ENCODE measurements around the gene TMPRSS11A. TPM values are rescaled to one million over a fixed set of nuclear protein-coding genes. Genes with fewer than 3 reads are reported as not detected.

TMPRSS11A gene
- total and polyA plus RNA-seq, 8 donors, result not detected

DNA sequence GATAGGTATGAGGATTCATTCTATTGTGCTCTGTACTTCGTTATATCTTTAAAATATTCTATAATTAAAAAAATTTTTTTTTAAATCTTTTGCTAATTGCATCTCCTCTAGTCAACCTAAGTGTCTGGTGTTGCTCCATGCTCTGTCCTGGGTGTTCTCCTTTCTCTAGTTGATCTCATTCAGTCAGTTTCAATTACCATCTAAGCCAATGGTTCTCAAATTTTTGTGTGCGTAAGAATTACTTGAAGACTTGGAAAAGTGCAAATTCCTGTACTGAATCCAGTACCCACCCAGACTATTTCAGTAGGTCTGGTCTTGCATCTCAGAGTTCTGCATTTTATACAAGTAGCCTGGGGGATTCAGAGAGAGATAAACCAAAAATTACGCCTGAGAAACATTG, 86.2 kb downstream of the TMPRSS11A start:
- 73 to 83% methylated on average over 3 of the region's 3 CpGs for WGBS, 2 donors
- H3K4me1 ChIP-seq, result no peaks in the 10 kb centered on the region
- H3K36me3 ChIP-seq, result no peaks in the 10 kb centered on the region
- DNase-seq (no peak), FAIRE-seq (no peak), ATAC-seq (no peak)
- H3K9me3 ChIP-seq, result no peaks in the 10 kb centered on the region
- H3K27me3 ChIP-seq, result no peaks in the 10 kb centered on the region
- intact Hi-C loops (cut with DNase I), result loop anchor here in 1 of 3 donors (10.0 kb wide), 1 partner anchor 298 kb away; no protein-coding TSS in a partner anchor
- H3K4me3 ChIP-seq, result no peak overlapping the region
- no peak overlapping the region for H3K27ac ChIP-seq
- no peak for TF ChIP-seq CTCF (IDR thresholded peaks at IDR 0.05)

DNA sequence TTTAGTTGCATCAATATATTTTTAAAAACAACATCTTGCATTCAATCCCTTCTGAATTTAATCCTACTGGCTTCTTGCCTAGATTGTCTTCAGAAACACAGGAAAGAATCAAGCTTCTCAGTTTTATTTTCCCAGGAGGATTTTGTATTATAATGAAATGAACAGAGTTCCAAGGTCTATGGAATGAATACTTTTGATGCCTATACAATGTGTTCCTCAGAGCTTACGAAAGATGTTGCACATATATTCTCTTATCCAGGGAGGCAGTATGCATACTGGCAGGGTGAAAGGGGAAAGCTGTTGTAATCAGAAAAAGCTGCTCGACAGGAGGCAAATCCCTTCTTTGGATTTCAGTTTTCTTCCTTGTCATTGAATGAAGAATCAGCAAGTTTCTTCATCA, 88.3 kb downstream of the TMPRSS11A start:
- ATAC-seq (no peak), DNase-seq (no peak), FAIRE-seq (no peak)
- intact Hi-C loops (cut with DNase I), result loop anchor here in 1 of 3 donors (10.0 kb wide), 1 partner anchor 300 kb away; no protein-coding TSS in a partner anchor
- WGBS, 2 donors, result 63 to 64% methylated on average over 2 of the region's 2 CpGs
- H3K4me3 ChIP-seq, result no peak overlapping the region
- no peaks in the 10 kb centered on the region for H3K4me1 ChIP-seq
- no peaks in the 10 kb centered on the region for H3K36me3 ChIP-seq
- H3K27me3 ChIP-seq, result no peaks in the 10 kb centered on the region
- no peaks in the 10 kb centered on the region for H3K9me3 ChIP-seq
- no peak overlapping the region for H3K27ac ChIP-seq
- TF ChIP-seq CTCF (IDR thresholded peaks at IDR 0.05), result no peak

DNA sequence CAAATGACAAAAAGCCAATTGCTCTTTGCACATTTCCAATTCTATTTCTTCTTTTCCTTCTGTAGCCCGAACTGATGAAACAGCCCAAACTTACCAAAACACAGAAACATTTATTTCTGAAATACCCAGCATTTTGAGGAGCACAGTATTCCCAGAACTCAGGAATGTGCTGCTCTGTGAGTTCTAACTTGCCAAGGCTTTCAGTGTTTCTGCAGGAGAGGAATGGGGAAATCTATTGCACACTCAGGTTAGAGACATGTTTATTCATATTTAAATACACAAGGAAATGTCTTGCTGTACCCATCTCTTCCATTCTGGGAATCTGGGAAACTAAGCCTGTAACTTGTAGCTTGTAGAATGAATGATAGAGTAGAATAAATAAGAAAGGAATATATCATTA, 90.2 kb downstream of the TMPRSS11A start:
- 67 to 78% methylated on average over 1 of the region's 1 CpG for WGBS, 2 donors
- no peak for ATAC-seq
- no peak for FAIRE-seq
- no peak overlapping the region for H3K4me3 ChIP-seq
- no peaks in the 10 kb centered on the region for H3K4me1 ChIP-seq
- DNase-seq, result no peak
- intact Hi-C loops (cut with DNase I), result loop anchor here in 1 of 3 donors (10.0 kb wide), 1 partner anchor 302 kb away; no protein-coding TSS in a partner anchor
- H3K9me3 ChIP-seq, result no peaks in the 10 kb centered on the region
- no peak for TF ChIP-seq CTCF (IDR thresholded peaks at IDR 0.05)
- H3K27me3 ChIP-seq, result no peaks in the 10 kb centered on the region
- no peaks in the 10 kb centered on the region for H3K36me3 ChIP-seq
- no peak overlapping the region for H3K27ac ChIP-seq

DNA sequence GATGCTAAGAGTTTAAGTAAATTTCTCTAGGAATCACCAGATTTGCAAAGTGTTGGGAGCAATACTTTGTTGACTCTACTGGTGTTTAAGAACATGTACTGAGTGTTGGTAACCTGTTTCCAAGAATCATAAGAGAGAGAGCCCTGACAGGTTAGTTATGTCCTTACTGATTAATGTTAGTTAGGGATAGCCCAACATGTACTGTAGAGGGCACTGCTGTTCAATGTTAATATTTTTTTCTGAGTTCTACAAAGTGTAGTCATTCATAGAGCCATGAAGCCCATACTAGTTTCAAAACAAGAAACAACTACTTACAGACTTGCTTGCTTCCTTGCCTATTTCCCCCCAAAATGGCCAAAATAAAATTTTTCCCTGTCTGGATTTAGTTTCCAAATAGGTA, 91.4 kb downstream of the TMPRSS11A start:
- no peak for DNase-seq
- ATAC-seq, result peak in 3 of 4 donors; percentile 70 to 80 (median 79)
- intact Hi-C loops (cut with DNase I), result loop anchor here in 1 of 3 donors (10.0 kb wide), 1 partner anchor 303 kb away; no protein-coding TSS in a partner anchor
- H3K27ac ChIP-seq, result no peak overlapping the region
- no peak for FAIRE-seq
- peak in 3 of 4 donors; percentile 13 to 28 (median 23) for TF ChIP-seq CTCF (IDR thresholded peaks at IDR 0.05)
- no peaks in the 10 kb centered on the region for H3K27me3 ChIP-seq
- H3K9me3 ChIP-seq, result no peaks in the 10 kb centered on the region
- H3K4me1 ChIP-seq, result no peaks in the 10 kb centered on the region
- H3K36me3 ChIP-seq, result no peaks in the 10 kb centered on the region
- H3K4me3 ChIP-seq, result no peak overlapping the region

GRCh38 chr4:67869580-67870190, 93.6 kb downstream of the TMPRSS11A start:
- ATAC-seq, result no peak
- Histone ChIP-seq H3K4me1 (no peaks in the 10 kb centered on the region), H3K27me3 (no peaks in the 10 kb centered on the region), H3K4me3 (no peak overlapping the region), H3K9me3 (no peaks in the 10 kb centered on the region), H3K27ac (no peak overlapping the region), H3K36me3 (no peaks in the 10 kb centered on the region)
- intact Hi-C loops (cut with DNase I), result loop anchor here in 1 of 3 donors (10.0 kb wide), 1 partner anchor 305 kb away; no protein-coding TSS in a partner anchor
- TF ChIP-seq CTCF (IDR thresholded peaks at IDR 0.05), result no peak
- FAIRE-seq, result no peak
- DNase-seq, result no peak
- WGBS, 2 donors, result 45 to 65% methylated on average over 4 of the region's 4 CpGs
